WTC11 (cell line): ENCODE results near the gene ZNF593OS. TPM values are rescaled to one million over a fixed set of nuclear protein-coding genes. Genes with fewer than 3 reads are reported as not detected.

Source experiments
- ATAC-seq: fragments of 200-7000 bp; cut with Tn5 transposase; 2 replicates; pipeline ENCODE4 v1.10.0; 2021; ENCODE audit warnings: mild to moderate bottlenecking, moderate library complexity
- CTCF ChIA-PET: fragments of 300-600 bp; sonication (Branson Sonifier 250); formaldehyde crosslinking; loops from one replicate; lab custom pipeline; 2021; ENCODE audit warnings: antibody characterized with exemption; lab: Charles Lee
- POLR2A ChIA-PET: fragments of 350-600 bp; sonication (Branson Sonifier 250); formaldehyde crosslinking; loops from one replicate; lab custom pipeline; 2021; ENCODE audit warnings: antibody characterized with exemption; lab: Charles Lee
- DNase-seq: peaks from one replicate; pipeline ENCODE4 v3.0.0; 2021; ENCODE audit warnings: low spot score
- H3K27ac Mint-ChIP-seq: 2 replicates; pipeline ENCODE4 v1.8.0; 2021; ENCODE audit warnings: mixed read lengths
- H3K27me3 Mint-ChIP-seq: 2 replicates; pipeline ENCODE4 v1.8.0; 2021; ENCODE audit warnings: low read depth, mild to moderate bottlenecking, moderate library complexity, mixed read lengths
- H3K36me3 Mint-ChIP-seq: 2 replicates; pipeline ENCODE4 v1.8.0; 2021; ENCODE audit warnings: mixed read lengths
- H3K4me1 Mint-ChIP-seq: 2 replicates; pipeline ENCODE4 v1.8.0; 2022; ENCODE audit warnings: mixed read lengths
- H3K4me3 Mint-ChIP-seq: 2 replicates; pipeline ENCODE4 v1.8.0; 2021; ENCODE audit warnings: mild to moderate bottlenecking, moderate library complexity, mixed read lengths
- H3K9me3 Mint-ChIP-seq: 2 replicates; pipeline ENCODE4 v1.8.0; 2021; ENCODE audit warnings: mixed read lengths
- ARID4B ChIP-seq: sonication (generic); formaldehyde crosslinking; IDR thresholded peaks from 2 replicates; pipeline ENCODE4 v1.8.0; 2023; ENCODE audit warnings: missing genetic modification reagents, mild to moderate bottlenecking, borderline replicate concordance
- CREB1 ChIP-seq: sonication (generic); formaldehyde crosslinking; IDR thresholded peaks from 2 replicates; pipeline ENCODE4 v1.8.0; 2023; ENCODE audit warnings: mild to moderate bottlenecking, missing genetic modification reagents
- E2F1 ChIP-seq: sonication (generic); formaldehyde crosslinking; IDR thresholded peaks from 2 replicates; pipeline ENCODE4 v1.8.0; 2022; ENCODE audit warnings: mild to moderate bottlenecking, missing genetic modification reagents
- E2F5 ChIP-seq: sonication (generic); formaldehyde crosslinking; IDR thresholded peaks from 2 replicates; pipeline ENCODE4 v1.8.1; 2022; ENCODE audit warnings: mild to moderate bottlenecking, moderate library complexity, missing genetic modification reagents
- HMGA2 ChIP-seq: fragments of 250-450 bp; sonication (Bioruptor Pico); IDR thresholded peaks from 2 replicates; pipeline ENCODE4 v1.4.0; 2021; ENCODE audit warnings: mild to moderate bottlenecking, moderate library complexity
- IRF2 ChIP-seq: sonication (generic); formaldehyde crosslinking; IDR thresholded peaks from 2 replicates; pipeline ENCODE4 v1.8.0; 2022; ENCODE audit warnings: low read depth, missing genetic modification reagents, borderline replicate concordance
- JAZF1 ChIP-seq: fragments of 250-450 bp; sonication (Bioruptor Pico); IDR thresholded peaks from 2 replicates; pipeline ENCODE4 v1.9.0; 2021; ENCODE audit warnings: moderate library complexity, mild to moderate bottlenecking, inconsistent platforms
- KAT7 ChIP-seq: sonication (generic); formaldehyde crosslinking; IDR thresholded peaks from 2 replicates; pipeline ENCODE4 v1.8.1; 2023; ENCODE audit warnings: missing genetic modification reagents, mild to moderate bottlenecking, borderline replicate concordance
- NFATC4 ChIP-seq: fragments of 250-450 bp; sonication (Bioruptor Pico); IDR thresholded peaks from 2 replicates; pipeline ENCODE4 v1.9.0; 2021; ENCODE audit warnings: mild to moderate bottlenecking
- NR1H2 ChIP-seq: sonication (generic); formaldehyde crosslinking; IDR thresholded peaks from 2 replicates; pipeline ENCODE4 v1.9.0; 2021; ENCODE audit warnings: mild to moderate bottlenecking, moderate library complexity, missing genetic modification reagents
- PRRX2 ChIP-seq: fragments of 250-450 bp; sonication (Bioruptor Pico); IDR thresholded peaks from 2 replicates; pipeline ENCODE4 v1.8.0; 2021; ENCODE audit warnings: mild to moderate bottlenecking
- RORB ChIP-seq: fragments of 250-450 bp; sonication (Bioruptor Pico); IDR thresholded peaks from 2 replicates; pipeline ENCODE4 v1.9.0; 2021; ENCODE audit warnings: mild to moderate bottlenecking
- STAT6 ChIP-seq: sonication (generic); formaldehyde crosslinking; conservative IDR thresholded peaks from 2 replicates; pipeline ENCODE4 v1.8.1; 2023; ENCODE audit warnings: mild to moderate bottlenecking, low read depth, missing genetic modification reagents, moderate library complexity
- ZNF121 ChIP-seq: sonication (generic); formaldehyde crosslinking; IDR thresholded peaks from 2 replicates; pipeline ENCODE4 v1.8.0; 2023; ENCODE audit warnings: missing genetic modification reagents
- ZNF671 ChIP-seq: fragments of 250-450 bp; sonication (Bioruptor Pico); IDR thresholded peaks from 2 replicates; pipeline ENCODE4 v1.8.0; 2021; ENCODE audit warnings: mild to moderate bottlenecking
- total RNA-seq: library from RNA; stranded (reverse); gene quantifications from 3 replicates; pipeline ENCODE4 v1.2.3, GENCODE V29; 2021
- TF ChIP-seq, protein P1 (sequence below): sonication (generic); formaldehyde crosslinking; IDR thresholded peaks from 2 replicates; pipeline ENCODE4 v1.8.1; 2023; ENCODE audit warnings: mild to moderate bottlenecking, missing genetic modification reagents
- TF ChIP-seq, protein P2 (sequence below): fragments of 250-450 bp; sonication (Bioruptor Pico); IDR thresholded peaks from 2 replicates; pipeline ENCODE4 v1.9.0; 2021; ENCODE audit warnings: moderate library complexity, mild to moderate bottlenecking, inconsistent platforms, borderline replicate concordance

ZNF593OS gene
- total RNA-seq, 1 experiment from 2014 or later, result not detected

GRCh38 chr1:26168410-26169197 is 3.0 kb downstream of the ZNF593OS start, which contains the start of gene C1orf232:
C1orf232 (minus strand) TSS chr1:26168963; CDS start chr1:26168499, 464 bp downstream.
- ATAC-seq (no peak), DNase-seq (no peak)
- no peak for TF ChIP-seq KAT7
- no peak for TF ChIP-seq CREB1 (CRISPR knock-in tag)
- TF ChIP-seq, protein P1, sequence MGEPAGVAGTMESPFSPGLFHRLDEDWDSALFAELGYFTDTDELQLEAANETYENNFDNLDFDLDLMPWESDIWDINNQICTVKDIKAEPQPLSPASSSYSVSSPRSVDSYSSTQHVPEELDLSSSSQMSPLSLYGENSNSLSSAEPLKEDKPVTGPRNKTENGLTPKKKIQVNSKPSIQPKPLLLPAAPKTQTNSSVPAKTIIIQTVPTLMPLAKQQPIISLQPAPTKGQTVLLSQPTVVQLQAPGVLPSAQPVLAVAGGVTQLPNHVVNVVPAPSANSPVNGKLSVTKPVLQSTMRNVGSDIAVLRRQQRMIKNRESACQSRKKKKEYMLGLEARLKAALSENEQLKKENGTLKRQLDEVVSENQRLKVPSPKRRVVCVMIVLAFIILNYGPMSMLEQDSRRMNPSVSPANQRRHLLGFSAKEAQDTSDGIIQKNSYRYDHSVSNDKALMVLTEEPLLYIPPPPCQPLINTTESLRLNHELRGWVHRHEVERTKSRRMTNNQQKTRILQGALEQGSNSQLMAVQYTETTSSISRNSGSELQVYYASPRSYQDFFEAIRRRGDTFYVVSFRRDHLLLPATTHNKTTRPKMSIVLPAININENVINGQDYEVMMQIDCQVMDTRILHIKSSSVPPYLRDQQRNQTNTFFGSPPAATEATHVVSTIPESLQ (CRISPR knock-in tag), result no peak
- TF ChIP-seq ZNF121 (CRISPR knock-in tag), result no peak
- no peak for TF ChIP-seq STAT6 (CRISPR knock-in tag)
- TF ChIP-seq PRRX2 (CRISPR knock-in tag), result no peak
- TF ChIP-seq IRF2 (CRISPR knock-in tag), result no peak
- no peak for TF ChIP-seq ARID4B (CRISPR knock-in tag)
- TF ChIP-seq E2F5 (CRISPR knock-in tag), result no peak
- no peak for TF ChIP-seq ZNF671 (CRISPR knock-in tag)
- TF ChIP-seq JAZF1 (CRISPR knock-in tag), result no peak
- TF ChIP-seq NFATC4, result no peak
- TF ChIP-seq HMGA2, result no peak
- no peak for TF ChIP-seq E2F1 (CRISPR knock-in tag)
- no peak for TF ChIP-seq RORB (CRISPR knock-in tag)
- TF ChIP-seq NR1H2 (CRISPR knock-in tag), result no peak
- TF ChIP-seq, protein P2, sequence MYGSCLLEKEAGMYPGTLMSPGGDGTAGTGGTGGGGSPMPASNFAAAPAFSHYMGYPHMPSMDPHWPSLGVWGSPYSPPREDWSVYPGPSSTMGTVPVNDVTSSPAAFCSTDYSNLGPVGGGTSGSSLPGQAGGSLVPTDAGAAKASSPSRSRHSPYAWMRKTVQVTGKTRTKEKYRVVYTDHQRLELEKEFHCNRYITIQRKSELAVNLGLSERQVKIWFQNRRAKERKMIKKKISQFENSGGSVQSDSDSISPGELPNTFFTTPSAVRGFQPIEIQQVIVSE (CRISPR knock-in tag), result no peak
- CTCF ChIA-PET, result interaction anchor here (1.0 to 4.0 kb wide), 10 partner anchors 13 to 249 kb away, joined by 3 to 61 read pairs (median 12); partner anchors contain the start of genes CATSPER4 and CEP85
- Mint-ChIP-seq H3K36me3 (no peaks in the 10 kb centered on the region), H3K9me3 (no peaks in the 10 kb centered on the region), H3K27me3 (peaks cover 25% of the 10 kb centered on the region), H3K4me3 (peak within 1 kb of the TSS; percentile 85), H3K27ac (peak within 1 kb of the TSS; percentile 65; the same call in 1 of the 2 replicates), H3K4me1 (peaks cover 37% of the 10 kb centered on the region)
- POLR2A ChIA-PET, result interaction anchor here (1.8 kb wide), 1 partner anchor 12 kb away, joined by 7 read pairs; no protein-coding TSS in a partner anchor
